Kidney glomerular epithelial cell (primary cell): Measurements from ENCODE around the gene TTC22.

ENCODE experiments used
- DNase-seq: peaks from one replicate; lab custom pipeline; 2025; lab: John Stamatoyannopoulos, UW

TTC22 gene

DNA sequence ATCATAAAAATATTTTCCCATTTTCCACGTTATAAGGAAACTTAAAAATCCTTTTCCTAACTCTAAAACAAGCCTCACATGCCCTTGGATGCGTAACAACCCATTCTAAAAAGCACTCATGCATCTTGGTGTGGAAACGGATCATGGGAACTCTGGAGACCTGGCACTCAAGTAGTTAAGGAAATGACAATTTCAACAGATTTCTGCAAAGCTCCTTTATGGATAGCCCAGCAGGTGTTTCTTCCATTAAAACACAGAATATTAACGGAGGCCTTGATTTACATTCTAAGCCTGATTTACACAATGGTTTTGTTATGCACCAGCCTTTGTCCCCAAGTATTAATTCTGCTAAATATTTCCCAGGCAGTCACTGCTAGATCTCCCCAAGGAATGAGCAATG lies 49.7 kb downstream of the TTC22 start:
- DNase-seq = no peak

DNA sequence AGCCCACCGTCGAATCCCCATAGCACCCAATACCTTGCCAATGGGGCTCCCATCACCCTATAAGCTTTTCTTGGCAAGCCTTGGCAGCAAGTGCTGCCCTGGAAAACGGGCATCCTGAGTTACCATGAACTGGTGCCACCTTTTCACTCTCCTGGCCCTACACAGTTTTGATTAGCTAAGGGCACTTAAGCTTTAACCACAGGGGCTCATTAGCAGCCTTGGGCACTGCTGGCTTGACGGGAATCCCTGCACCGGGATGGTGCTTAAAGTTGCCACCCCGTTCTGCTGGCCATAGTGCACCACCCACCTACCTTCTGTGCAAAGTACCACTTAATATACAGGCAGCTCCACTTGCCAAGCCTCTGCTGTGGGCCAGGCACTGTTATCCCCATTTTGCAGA lies 50.5 kb downstream of the TTC22 start:
- DNase-seq = no peak

DNA sequence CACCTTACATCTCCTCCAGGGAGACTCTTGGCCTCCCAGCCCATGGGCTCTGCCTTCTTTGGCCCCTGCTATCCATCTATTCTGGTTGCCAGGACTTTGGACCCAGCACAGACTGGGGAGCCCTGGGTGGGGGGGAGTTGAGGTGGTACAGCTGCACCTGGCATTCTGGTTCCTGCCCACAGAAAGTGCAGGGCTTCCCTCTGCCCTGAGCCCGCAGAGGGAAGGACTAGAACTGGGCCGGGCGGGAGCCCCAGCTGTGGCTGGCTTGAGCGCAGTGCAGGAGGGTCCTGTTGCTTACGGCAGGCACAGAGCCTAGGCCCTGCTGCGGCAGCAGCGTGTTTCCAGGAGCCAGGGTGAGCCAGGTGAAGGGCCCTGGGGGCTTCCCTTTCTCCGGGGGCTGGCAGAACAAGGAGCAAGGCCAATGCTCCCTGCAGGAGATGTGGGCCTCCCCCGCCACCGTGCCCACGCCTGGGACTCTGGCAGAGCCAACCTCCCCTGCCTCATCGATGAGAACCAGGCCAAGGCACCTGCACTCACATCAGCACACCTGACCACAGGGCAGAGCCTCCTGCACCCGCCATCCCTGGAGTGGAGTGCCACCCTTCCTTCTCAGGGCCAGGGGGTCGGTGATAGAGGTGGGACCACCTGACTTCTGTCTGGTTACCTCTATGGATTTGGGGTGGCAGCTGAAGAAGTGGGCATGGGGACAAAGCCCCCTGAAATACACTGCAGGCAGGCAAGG lies 52.9 kb downstream of the TTC22 start:
- DNase-seq = no peak

DNA sequence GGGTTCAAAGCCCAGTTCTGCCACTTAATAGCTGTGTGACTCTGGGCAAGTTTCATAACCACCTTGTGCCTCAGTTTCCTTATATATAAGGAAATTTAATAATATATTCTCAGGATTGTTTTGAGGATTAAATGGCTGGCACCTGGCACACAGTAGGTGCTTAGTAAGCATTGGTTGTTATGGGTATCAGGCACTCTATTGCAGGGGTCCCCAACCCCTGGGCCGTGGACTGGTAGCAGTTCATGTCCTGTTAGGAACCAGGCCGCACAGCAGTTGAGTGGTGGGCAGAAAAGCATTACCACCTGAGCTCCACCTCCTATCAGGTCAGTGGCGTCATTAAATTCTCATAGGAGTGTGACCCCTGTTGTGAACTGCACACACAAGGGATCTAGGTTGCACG lies 55.3 kb downstream of the TTC22 start:
- no peak for DNase-seq

DNA sequence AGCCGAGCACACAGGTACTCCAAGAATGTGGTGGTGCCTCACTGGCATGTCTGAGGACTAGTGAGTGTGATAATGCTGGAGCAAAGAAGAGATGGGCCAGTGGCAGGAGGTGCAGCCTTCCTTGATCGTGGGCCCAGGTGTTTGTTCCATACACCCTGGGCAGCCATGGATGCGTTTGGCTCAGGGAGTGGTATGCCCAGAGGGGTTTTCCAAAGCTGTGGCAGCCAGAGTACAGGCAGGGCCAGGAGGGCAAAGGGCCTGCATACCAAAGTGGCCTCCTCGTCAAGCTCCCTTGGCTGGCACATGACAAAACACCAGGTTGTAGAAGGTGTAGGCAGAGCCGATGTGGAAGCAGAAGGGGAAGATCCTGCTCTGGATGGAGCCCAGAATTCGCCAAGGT lies 55.8 kb downstream of the TTC22 start:
- DNase-seq = no peak

DNA sequence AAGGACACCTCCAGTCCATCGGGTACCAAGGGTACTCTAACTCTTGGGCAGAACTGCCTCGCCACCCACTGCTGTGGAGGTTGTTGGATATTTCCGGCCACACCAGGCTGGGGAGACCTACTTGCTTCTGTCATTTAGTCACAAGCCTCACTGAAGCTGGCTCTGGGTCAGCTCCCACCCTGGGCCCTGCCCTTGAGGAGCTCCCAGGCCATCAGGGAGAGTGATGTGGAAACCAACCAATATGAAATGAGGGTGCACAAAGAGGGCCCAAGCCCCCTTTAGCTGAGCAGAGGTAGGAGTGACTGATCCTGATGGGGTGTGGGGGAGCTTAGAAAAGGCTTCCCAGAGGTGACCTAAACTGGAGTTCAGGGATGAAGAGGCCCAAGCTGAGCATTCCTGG lies 56.4 kb downstream of the TTC22 start:
- DNase-seq = no peak

DNA sequence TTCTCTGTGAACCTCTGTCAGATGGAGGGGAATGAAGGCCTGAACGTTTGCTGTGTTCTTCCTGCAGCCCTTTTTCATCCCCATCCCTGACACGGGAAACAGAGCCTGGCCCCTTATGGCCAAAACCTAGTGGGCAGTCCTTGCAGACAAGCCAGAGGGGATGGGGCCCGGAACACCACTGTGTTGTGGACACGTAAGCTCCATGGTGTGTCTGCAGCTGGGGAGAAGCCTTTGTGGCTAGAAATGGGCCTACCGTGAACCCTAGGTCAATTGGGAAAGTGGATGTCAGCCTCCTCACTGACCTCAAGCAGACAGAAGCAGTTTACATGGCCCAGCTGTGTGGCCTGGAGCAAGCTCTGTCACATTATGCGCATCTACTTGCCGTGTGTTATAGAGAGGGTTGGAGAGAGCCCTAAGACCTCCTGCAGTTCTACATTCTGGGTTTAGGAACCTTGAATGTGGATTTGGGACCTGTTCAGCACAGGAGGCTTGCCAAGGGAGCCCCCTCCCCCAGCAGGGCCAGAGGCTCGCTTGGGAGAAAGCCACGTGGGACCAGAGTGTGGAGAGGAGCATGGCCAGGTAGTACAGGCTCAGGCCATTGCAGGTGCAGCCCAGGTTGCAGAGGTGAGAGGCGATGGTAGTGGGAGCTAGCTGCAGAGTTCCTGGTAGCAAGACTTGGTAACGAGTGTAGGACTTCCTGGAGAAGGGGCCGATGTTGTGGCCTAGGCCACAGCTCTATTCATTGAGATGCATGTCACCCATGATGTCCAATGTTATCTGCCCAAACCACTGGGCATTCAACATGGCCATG lies 57.5 kb downstream of the TTC22 start:
- no peak for DNase-seq

DNA sequence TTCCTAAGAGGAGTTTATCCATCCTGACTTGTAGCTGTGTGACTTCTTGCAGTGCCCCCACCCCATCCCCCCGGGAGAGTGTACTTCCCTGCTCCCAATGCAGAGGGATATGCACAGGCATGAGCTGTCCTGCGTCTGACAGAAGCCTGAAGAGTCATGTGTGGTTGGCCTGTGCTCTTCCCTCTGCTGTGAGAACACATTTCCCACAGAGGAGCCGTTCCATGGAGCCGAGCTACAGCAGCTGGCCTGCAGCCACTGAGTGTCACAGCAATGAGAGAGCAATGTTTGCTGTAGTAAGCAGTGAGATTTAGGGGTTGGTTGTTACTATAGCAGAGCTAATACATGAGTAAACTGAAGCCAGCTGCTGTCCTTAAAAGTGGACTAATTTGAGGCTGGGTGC lies 58.8 kb downstream of the TTC22 start:
- DNase-seq = no peak

DNA sequence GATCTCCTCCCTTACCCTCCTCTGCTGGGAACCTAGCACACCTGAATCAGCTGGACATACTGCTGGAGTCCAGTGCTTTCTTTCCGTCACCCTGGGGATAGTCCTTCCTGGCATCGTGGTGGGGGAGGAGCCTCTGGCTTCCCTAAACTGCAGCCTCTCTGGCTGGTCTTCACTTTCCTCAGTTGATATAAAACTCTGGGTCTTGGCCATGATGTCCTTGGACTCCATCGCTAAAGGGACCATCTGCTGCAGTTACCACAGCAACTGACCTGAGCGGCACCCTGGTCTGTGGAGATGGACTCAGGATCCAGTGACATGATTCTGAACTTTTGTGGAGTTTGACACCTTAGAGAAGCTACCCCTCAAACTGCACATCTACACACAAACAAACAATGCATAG lies 59.6 kb downstream of the TTC22 start:
- no peak for DNase-seq

DNA sequence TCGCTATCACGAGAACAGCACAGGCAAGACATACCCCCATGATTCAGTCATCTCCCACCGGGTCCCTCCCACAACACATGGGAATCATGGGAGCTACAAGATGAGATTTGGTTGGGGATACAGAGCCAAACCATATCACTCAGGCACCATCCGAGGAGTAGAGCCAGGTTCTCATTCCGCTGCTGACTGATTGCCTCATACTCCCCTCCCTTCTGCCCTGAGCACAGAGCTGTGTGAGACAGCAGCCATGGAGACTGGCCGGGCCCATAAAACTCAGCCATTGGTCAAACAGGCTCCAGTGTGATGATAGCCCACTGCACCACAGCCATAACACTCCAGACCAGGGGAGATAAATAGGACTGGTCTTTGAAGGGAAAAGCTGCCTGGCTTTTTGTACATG lies 62.9 kb downstream of the TTC22 start:
- DNase-seq = no peak

DNA sequence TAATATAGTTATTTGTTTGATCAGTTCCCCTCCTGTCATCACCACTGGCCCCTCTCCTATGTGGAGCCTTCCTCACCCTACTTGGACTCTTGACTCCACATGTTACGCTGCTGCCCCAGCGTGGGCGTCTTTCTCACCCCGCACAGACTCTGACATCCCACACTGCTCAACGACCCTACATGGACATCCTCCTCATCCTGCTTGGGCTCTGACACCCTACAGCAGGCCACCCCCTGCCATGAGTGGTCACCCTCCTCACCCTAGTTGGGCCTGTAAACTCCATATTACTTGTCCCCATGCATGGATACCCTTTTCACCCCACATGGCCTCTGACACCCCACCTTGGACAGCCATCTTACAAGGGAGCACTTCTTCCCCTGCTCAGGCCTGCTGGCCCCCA lies 64.4 kb downstream of the TTC22 start:
- no peak for DNase-seq
